KMS-11 (cell line): ENCODE results near the gene EPB42.

Experiments
- H2AFZ ChIP-seq: fragments of 200-600 bp; sonication (generic); 2 replicates; pipeline ENCODE4 v1.6.1; 2016; ENCODE audit warnings: antibody characterized with exemption, mixed run types, low read depth
- H3K27ac ChIP-seq: fragments of 200-600 bp; sonication (generic); 2 replicates; pipeline ENCODE4 v1.6.1; 2016; ENCODE audit warnings: mild to moderate bottlenecking, mixed run types
- H3K27me3 ChIP-seq: fragments of 200-600 bp; sonication (generic); 2 replicates; pipeline ENCODE4 v1.6.1; 2017; ENCODE audit warnings: mild to moderate bottlenecking, low read depth, mixed run types, moderate library complexity; ENCODE audit not compliant: insufficient read depth
- H3K36me3 ChIP-seq: fragments of 200-600 bp; sonication (generic); 2 replicates; pipeline ENCODE4 v1.6.1; 2017; ENCODE audit warnings: mild to moderate bottlenecking, mixed run types; ENCODE audit not compliant: insufficient read depth
- H3K4me1 ChIP-seq: fragments of 200-600 bp; sonication (generic); 2 replicates; pipeline ENCODE4 v1.6.1; 2016; ENCODE audit warnings: mild to moderate bottlenecking, low read depth, mixed run types; ENCODE audit not compliant: poor library complexity, severe bottlenecking
- H3K4me2 ChIP-seq: fragments of 200-600 bp; sonication (generic); 2 replicates; pipeline ENCODE4 v1.7.0; 2016; ENCODE audit warnings: mild to moderate bottlenecking, mixed run types
- H3K4me3 ChIP-seq: fragments of 200-600 bp; sonication (generic); IDR thresholded peaks from 2 replicates; pipeline ENCODE4 v1.6.1; 2017; ENCODE audit warnings: low read depth, low read length, mixed read lengths; ENCODE audit not compliant: insufficient read depth
- H3K79me2 ChIP-seq: fragments of 200-600 bp; sonication (generic); 2 replicates; pipeline ENCODE4 v1.6.1; 2016; ENCODE audit warnings: low read depth, mixed run types; ENCODE audit not compliant: insufficient read depth
- H3K9ac ChIP-seq: fragments of 200-600 bp; sonication (generic); 2 replicates; pipeline ENCODE4 v1.6.1; 2016; ENCODE audit warnings: mild to moderate bottlenecking, mixed run types
- H4K20me1 ChIP-seq: fragments of 200-600 bp; sonication (generic); 2 replicates; pipeline ENCODE4 v1.6.1; 2016; ENCODE audit warnings: mild to moderate bottlenecking, mixed run types; ENCODE audit not compliant: insufficient read depth
- TF ChIP-seq, protein P1 (sequence below): fragments of 200-600 bp; sonication (generic); conservative IDR thresholded peaks from 2 replicates; pipeline ENCODE4 v1.6.1; 2017; ENCODE audit warnings: low read depth, mild to moderate bottlenecking, antibody characterized with exemption, low read length, moderate library complexity, mixed read lengths

EPB42 gene

DNA sequence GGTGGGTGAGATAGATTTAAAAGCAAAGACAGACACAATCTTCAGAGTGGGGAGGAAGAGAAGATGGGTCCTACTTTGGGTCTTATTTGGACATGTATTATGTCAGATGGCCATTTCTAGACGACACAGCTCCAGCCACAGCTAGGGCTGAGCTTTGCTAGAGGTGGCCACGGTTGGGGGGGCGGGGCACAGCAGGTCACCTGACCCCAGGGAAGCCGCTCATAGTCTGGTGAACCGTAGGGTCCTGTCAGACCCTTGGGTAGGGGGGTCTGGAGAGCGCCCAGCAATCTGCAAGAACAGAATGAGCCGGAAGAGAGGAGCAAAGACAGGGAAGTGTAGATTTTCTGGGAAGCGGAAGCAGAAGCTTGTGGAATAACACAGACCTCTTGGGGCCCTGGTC, 6.6 kb downstream of the EPB42 start:
- H3K27me3 ChIP-seq: no peaks in the 10 kb centered on the region
- no peak overlapping the region for H3K9ac ChIP-seq
- no peak overlapping the region for H3K27ac ChIP-seq
- no peaks in the 10 kb centered on the region for H4K20me1 ChIP-seq
- TF ChIP-seq, protein P1, sequence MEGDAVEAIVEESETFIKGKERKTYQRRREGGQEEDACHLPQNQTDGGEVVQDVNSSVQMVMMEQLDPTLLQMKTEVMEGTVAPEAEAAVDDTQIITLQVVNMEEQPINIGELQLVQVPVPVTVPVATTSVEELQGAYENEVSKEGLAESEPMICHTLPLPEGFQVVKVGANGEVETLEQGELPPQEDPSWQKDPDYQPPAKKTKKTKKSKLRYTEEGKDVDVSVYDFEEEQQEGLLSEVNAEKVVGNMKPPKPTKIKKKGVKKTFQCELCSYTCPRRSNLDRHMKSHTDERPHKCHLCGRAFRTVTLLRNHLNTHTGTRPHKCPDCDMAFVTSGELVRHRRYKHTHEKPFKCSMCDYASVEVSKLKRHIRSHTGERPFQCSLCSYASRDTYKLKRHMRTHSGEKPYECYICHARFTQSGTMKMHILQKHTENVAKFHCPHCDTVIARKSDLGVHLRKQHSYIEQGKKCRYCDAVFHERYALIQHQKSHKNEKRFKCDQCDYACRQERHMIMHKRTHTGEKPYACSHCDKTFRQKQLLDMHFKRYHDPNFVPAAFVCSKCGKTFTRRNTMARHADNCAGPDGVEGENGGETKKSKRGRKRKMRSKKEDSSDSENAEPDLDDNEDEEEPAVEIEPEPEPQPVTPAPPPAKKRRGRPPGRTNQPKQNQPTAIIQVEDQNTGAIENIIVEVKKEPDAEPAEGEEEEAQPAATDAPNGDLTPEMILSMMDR: no peak
- no peaks in the 10 kb centered on the region for H3K79me2 ChIP-seq
- no peak overlapping the region for H3K4me2 ChIP-seq
- H3K36me3 ChIP-seq: no peaks in the 10 kb centered on the region
- H3K4me3 ChIP-seq: no peak overlapping the region
- no peak overlapping the region for H2AFZ ChIP-seq
- no peaks in the 10 kb centered on the region for H3K4me1 ChIP-seq

DNA sequence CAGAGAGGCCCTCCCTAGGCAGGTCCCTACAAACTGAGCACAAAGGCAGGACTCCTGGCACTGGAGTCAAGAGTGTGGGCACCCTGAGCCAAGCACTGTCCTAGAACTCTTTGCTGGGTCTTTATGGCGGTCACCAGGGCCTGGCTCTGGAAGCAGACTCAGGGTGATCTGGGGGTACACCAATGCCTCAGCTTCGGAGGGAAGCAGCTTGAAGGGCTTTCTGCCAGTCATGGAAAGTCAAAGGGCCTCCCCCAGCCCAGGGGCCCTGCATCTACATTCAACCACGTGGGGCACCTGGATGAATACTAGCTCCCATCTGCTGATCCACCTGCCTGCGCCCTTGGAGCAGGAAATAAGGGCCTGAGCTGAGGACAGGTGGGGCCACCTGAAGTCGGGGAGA, 7.4 kb downstream of the EPB42 start:
- H3K27ac ChIP-seq: no peak overlapping the region

DNA sequence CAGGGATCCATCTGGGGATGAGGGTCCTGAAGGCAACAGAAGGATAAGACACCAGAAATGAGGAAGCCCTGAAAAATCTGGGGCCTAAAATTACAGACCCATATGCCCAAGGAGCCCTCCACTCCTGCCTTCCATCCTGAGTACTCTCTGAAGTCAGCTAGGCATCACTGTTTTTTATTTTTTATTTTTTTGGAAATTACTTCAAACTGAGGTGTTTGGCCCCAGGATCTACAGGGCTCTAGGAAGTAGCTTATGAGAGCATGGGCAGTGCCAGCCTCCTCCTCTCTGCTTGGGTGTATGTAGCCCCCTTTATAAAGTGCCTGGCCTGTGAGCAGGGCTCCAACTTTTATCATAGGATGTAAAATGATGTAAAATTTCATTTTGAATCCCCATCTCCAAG, 7.9 kb downstream of the EPB42 start:
- Histone ChIP-seq H3K4me3 (no peak overlapping the region), H3K36me3 (no peaks in the 10 kb centered on the region), H3K79me2 (no peaks in the 10 kb centered on the region), H4K20me1 (no peaks in the 10 kb centered on the region), H3K4me2 (no peak overlapping the region), H3K9ac (no peak overlapping the region), H3K27ac (no peak overlapping the region), H3K4me1 (no peaks in the 10 kb centered on the region), H3K27me3 (no peaks in the 10 kb centered on the region), H2AFZ (no peak overlapping the region)
- TF ChIP-seq, protein P1: no peak

More for the DNA sequence above, 7.4 kb downstream of the EPB42 start:
- no peaks in the 10 kb centered on the region for H3K27me3 ChIP-seq
- H2AFZ ChIP-seq: no peak overlapping the region
- no peak overlapping the region for H3K4me3 ChIP-seq
- no peaks in the 10 kb centered on the region for H3K4me1 ChIP-seq
- H3K9ac ChIP-seq: no peak overlapping the region
- no peaks in the 10 kb centered on the region for H4K20me1 ChIP-seq
- TF ChIP-seq, protein P1: no peak
- no peaks in the 10 kb centered on the region for H3K79me2 ChIP-seq
- H3K4me2 ChIP-seq: no peak overlapping the region
- no peaks in the 10 kb centered on the region for H3K36me3 ChIP-seq

DNA sequence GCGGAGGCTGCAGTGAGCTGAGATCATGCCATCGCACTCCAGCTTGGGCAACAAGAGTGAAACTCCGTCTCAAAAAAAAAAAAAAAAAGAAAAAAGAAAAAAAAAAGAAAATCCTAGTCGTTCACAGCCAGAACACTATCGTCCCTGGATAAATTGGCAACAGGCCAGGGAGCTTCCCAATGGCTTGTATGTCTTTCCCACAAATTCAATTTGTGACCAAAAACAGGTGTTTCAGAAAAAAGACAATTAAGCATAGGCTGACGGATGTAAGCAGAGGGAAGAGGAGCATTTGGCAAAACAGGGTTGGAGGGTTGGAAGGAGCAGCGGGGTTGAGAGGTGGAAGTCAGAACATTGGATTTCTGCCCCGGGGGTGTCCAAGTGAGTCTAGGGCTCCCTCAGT, 8.5 kb downstream of the EPB42 start:
- Histone ChIP-seq H3K27ac (no peak overlapping the region), H3K4me2 (no peak overlapping the region), H3K4me1 (no peaks in the 10 kb centered on the region), H3K4me3 (no peak overlapping the region), H3K9ac (no peak overlapping the region), H3K27me3 (no peaks in the 10 kb centered on the region), H4K20me1 (no peaks in the 10 kb centered on the region), H3K36me3 (no peaks in the 10 kb centered on the region), H3K79me2 (no peaks in the 10 kb centered on the region), H2AFZ (no peak overlapping the region)
- TF ChIP-seq, protein P1: no peak

DNA sequence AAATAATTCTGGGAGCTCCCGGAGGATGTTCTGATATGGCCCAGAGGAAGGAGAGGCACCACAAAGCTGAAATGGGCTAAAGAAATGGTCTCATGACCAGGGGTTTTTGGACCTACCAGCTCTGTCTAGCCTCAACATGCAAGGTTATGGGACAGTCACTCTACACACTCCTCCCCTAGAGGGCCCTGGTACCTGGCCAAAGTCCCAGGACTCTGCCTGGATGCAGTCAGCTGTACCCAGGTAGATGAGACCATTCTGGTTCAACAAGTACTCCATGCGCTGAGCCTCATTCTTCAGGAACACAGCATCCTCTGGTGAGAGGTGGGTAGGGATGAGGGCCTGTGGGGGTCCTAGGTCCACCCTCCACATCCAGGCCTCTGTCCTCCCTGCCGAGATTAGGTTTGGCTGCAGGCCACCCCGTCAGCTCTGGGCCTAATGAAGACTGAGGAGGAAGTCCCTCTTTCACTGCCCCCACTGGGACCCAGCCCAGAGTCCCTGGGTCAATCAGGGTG, 9.5 kb downstream of the EPB42 start:
- Histone ChIP-seq H3K4me3 (no peak overlapping the region), H3K27me3 (no peaks in the 10 kb centered on the region), H3K9ac (no peak overlapping the region), H4K20me1 (no peaks in the 10 kb centered on the region), H3K4me1 (no peaks in the 10 kb centered on the region), H3K79me2 (no peaks in the 10 kb centered on the region), H3K4me2 (no peak overlapping the region), H3K27ac (no peak overlapping the region), H3K36me3 (no peaks in the 10 kb centered on the region), H2AFZ (no peak overlapping the region)
- TF ChIP-seq, protein P1: no peak
